GM23338 (cell line): ENCODE measurements around the gene CASP5. TPM values are rescaled to one million over a fixed set of nuclear protein-coding genes. Genes with fewer than 3 reads are reported as not detected.

Experiments
- ATAC-seq: fragments of 200-7000 bp; cut with Tn5 transposase; 3 replicates; pipeline ENCODE4 v1.9.1; 2020
- DNase-seq: peaks from one replicate; pipeline ENCODE4 v3.0.0-alpha.2; 2015; ENCODE audit warnings: low spot score
- H2AFZ ChIP-seq: fragments of 200-600 bp; sonication (generic); 2 replicates; pipeline ENCODE4 v1.8.0; 2016; ENCODE audit warnings: antibody characterized with exemption, mild to moderate bottlenecking, moderate library complexity
- H3F3A ChIP-seq: fragments of 200-600 bp; sonication (generic); replicated peaks from 2 replicates; pipeline ENCODE4 v1.8.0; 2017; ENCODE audit warnings: antibody characterized with exemption, mixed run types, low read depth
- H3K27ac ChIP-seq: fragments of 200-600 bp; sonication (generic); 2 replicates; pipeline ENCODE4 v1.6.1; 2016; ENCODE audit warnings: low read depth
- H3K27me3 ChIP-seq: fragments of 200-600 bp; sonication (generic); 2 replicates; pipeline ENCODE4 v1.8.0; 2016; ENCODE audit warnings: mild to moderate bottlenecking, mixed run types, moderate library complexity; ENCODE audit not compliant: insufficient read depth
- H3K36me3 ChIP-seq: fragments of 200-600 bp; sonication (generic); 2 replicates; pipeline ENCODE4 v1.8.0; 2016; ENCODE audit warnings: mild to moderate bottlenecking; ENCODE audit not compliant: insufficient read depth
- H3K4me1 ChIP-seq: fragments of 200-600 bp; sonication (generic); 2 replicates; pipeline ENCODE4 v1.8.0; 2016; ENCODE audit warnings: mild to moderate bottlenecking, moderate library complexity; ENCODE audit not compliant: insufficient read depth
- H3K4me2 ChIP-seq: fragments of 200-600 bp; sonication (generic); 2 replicates; pipeline ENCODE4 v1.7.1; 2017; ENCODE audit warnings: mixed run types
- H3K4me3 ChIP-seq: fragments of 200-600 bp; sonication (generic); 2 replicates; pipeline ENCODE4 v1.6.1; 2016; ENCODE audit warnings: mixed run types
- H3K79me2 ChIP-seq: fragments of 200-600 bp; sonication (generic); replicated peaks from 2 replicates; pipeline ENCODE4 v1.8.0; 2017; ENCODE audit warnings: mild to moderate bottlenecking; ENCODE audit not compliant: insufficient read depth
- H3K9me2 ChIP-seq: fragments of 200-600 bp; sonication (generic); 2 replicates; pipeline ENCODE4 v1.8.0; 2017; ENCODE audit not compliant: insufficient read depth
- H4K20me1 ChIP-seq: fragments of 200-600 bp; sonication (generic); replicated peaks from 2 replicates; pipeline ENCODE4 v1.8.0; 2017; ENCODE audit warnings: mild to moderate bottlenecking; ENCODE audit not compliant: insufficient read depth
- H3K27ac Mint-ChIP-seq: 2 replicates; pipeline ENCODE4 v1.8.0; 2020; ENCODE audit warnings: inconsistent platforms, mild to moderate bottlenecking, moderate library complexity, mixed read lengths
- H3K27me3 Mint-ChIP-seq: 3 replicates; pipeline ENCODE4 v1.8.0; 2022; ENCODE audit warnings: low read depth, mild to moderate bottlenecking, moderate library complexity, mixed read lengths, inconsistent platforms; ENCODE audit not compliant: insufficient read depth, poor library complexity
- H3K36me3 Mint-ChIP-seq: 3 replicates; pipeline ENCODE4 v1.8.0; 2021; ENCODE audit warnings: low read depth, mild to moderate bottlenecking, inconsistent platforms, moderate library complexity, mixed read lengths
- H3K4me1 Mint-ChIP-seq: 3 replicates; pipeline ENCODE4 v1.8.0; 2020; ENCODE audit warnings: mild to moderate bottlenecking, inconsistent platforms, mixed read lengths
- H3K4me3 Mint-ChIP-seq: 3 replicates; pipeline ENCODE4 v1.8.0; 2021; ENCODE audit warnings: moderate library complexity, mild to moderate bottlenecking, inconsistent platforms, mixed read lengths
- H3K9me3 Mint-ChIP-seq: 3 replicates; pipeline ENCODE4 v1.8.0; 2020; ENCODE audit warnings: moderate library complexity, mild to moderate bottlenecking, inconsistent platforms, mixed read lengths
- CREB1 ChIP-seq: fragments of 250-450 bp; sonication (Bioruptor Pico); IDR thresholded peaks from 2 replicates; pipeline ENCODE4 v1.5.0; 2020; ENCODE audit warnings: low read depth, mild to moderate bottlenecking, moderate library complexity
- ETS1 ChIP-seq: IDR thresholded peaks from 2 replicates; pipeline ENCODE4 v1.6.1; 2016; ENCODE audit warnings: antibody characterized with exemption
- EZH2 ChIP-seq: fragments of 200-600 bp; sonication (generic); IDR thresholded peaks from one replicate; pipeline ENCODE4 v1.8.0; 2017; ENCODE audit warnings: antibody characterized with exemption, mild to moderate bottlenecking, low read depth; ENCODE audit not compliant: unreplicated experiment
- EZH2phosphoT487 ChIP-seq: fragments of 200-600 bp; sonication (generic); IDR thresholded peaks from one replicate; pipeline ENCODE4 v1.8.1; 2018; ENCODE audit warnings: antibody characterized with exemption; ENCODE audit not compliant: unreplicated experiment
- JUNB ChIP-seq: IDR thresholded peaks from one replicate; pipeline ENCODE4 v1.6.1; 2016; ENCODE audit warnings: antibody characterized with exemption; ENCODE audit not compliant: unreplicated experiment
- NANOG ChIP-seq: IDR thresholded peaks from 2 replicates; pipeline ENCODE4 v1.6.1; 2016; ENCODE audit warnings: antibody characterized with exemption, borderline replicate concordance
- POLR2AphosphoS5 ChIP-seq: IDR thresholded peaks from 2 replicates; pipeline ENCODE4 v1.6.1; 2016; ENCODE audit warnings: antibody characterized with exemption, low read depth
- REST ChIP-seq: IDR thresholded peaks from one replicate; pipeline ENCODE4 v1.6.1; 2018; ENCODE audit warnings: antibody characterized with exemption; ENCODE audit not compliant: unreplicated experiment
- STAT1 ChIP-seq: IDR thresholded peaks from one replicate; pipeline ENCODE4 v1.6.1; 2016; ENCODE audit warnings: antibody characterized with exemption; ENCODE audit not compliant: unreplicated experiment
- ZNF114 ChIP-seq: fragments of 250-450 bp; sonication (Bioruptor Pico); IDR thresholded peaks from 2 replicates; pipeline ENCODE4 v1.5.0; 2020; ENCODE audit warnings: mild to moderate bottlenecking, moderate library complexity
- ZNF331 ChIP-seq: fragments of 250-450 bp; sonication (Bioruptor Pico); IDR thresholded peaks from 2 replicates; pipeline ENCODE4 v1.5.0; 2020; ENCODE audit warnings: low read depth, mild to moderate bottlenecking, moderate library complexity
- ZNF462 ChIP-seq: fragments of 250-450 bp; sonication (Bioruptor Pico); IDR thresholded peaks from 2 replicates; pipeline ENCODE4 v1.5.0; 2020; ENCODE audit warnings: mild to moderate bottlenecking, moderate library complexity
- polyA plus RNA-seq: library from polyadenylated mRNA; unstranded; fragments of >200 nt; fragmentation: Nextera tagmentation; extraction: Ambion mirVana; gene quantifications from 2 replicates; pipeline ENCODE4 v1.2.1, GENCODE V29; 2016
- total RNA-seq: library from RNA; depleted of rRNA; stranded (reverse); fragments of >200 nt; shearing (Covaris generic); gene quantifications from 2 replicates; pipeline ENCODE4 v1.2.3, GENCODE V29; 2014

Gene CASP5
- total and polyA plus RNA-seq, 2 experiments from 2014 or later: not detected

GRCh38 chr11:105049481-105049880 is 26.5 kb upstream of the CASP5 start (continued):
- no peak for TF ChIP-seq ZNF462 (CRISPR knock-in tag)
- TF ChIP-seq NANOG: no peak
- no peak for TF ChIP-seq EZH2

- no peak overlapping the region for H3K4me3 ChIP-seq
- no peak overlapping the region for H3K4me2 ChIP-seq
- DNase-seq: peak; percentile 11
- H3K36me3 Mint-ChIP-seq: no peaks in the 10 kb centered on the region
- H3K4me3 Mint-ChIP-seq: no peak overlapping the region
- H2AFZ ChIP-seq: 0 out of 2 replicates have a peak overlapping the region, but pooled peaks have one; percentile 11
- H3K79me2 ChIP-seq: no peaks in the 10 kb centered on the region
- 0 out of 2 replicates have a peak overlapping the region, but pooled peaks have one; percentile 18 for H3K27ac Mint-ChIP-seq
- H4K20me1 ChIP-seq: no peaks in the 10 kb centered on the region
- no peaks in the 10 kb centered on the region for H3K9me3 Mint-ChIP-seq
- no peak for ATAC-seq
- H3K27ac ChIP-seq: no peak overlapping the region
- H3F3A ChIP-seq: no peaks in the 10 kb centered on the region
- H3K4me1 ChIP-seq: no peaks in the 10 kb centered on the region
- H3K9me2 ChIP-seq: no peaks in the 10 kb centered on the region
- no peaks in the 10 kb centered on the region for H3K4me1 Mint-ChIP-seq
- no peaks in the 10 kb centered on the region for H3K27me3 ChIP-seq
- no peaks in the 10 kb centered on the region for H3K36me3 ChIP-seq
- H3K27me3 Mint-ChIP-seq: no peaks in the 10 kb centered on the region
- TF ChIP-seq REST (no peak), ETS1 (no peak), POLR2AphosphoS5 (no peak), STAT1 (no peak), EZH2 (no peak), CREB1 (CRISPR knock-in tag) (no peak), EZH2phosphoT487 (no peak), JUNB (no peak), ZNF114 (no peak), ZNF331 (CRISPR knock-in tag) (no peak), NANOG (no peak)
Measured at GRCh38 chr11:105046898-105047579, 24.1 kb upstream of the CASP5 start.
